Astrocyte of the cerebellum (primary cell): ENCODE measurements around the gene KRT82.

Source experiments
- DNase-seq: peaks from one replicate; pipeline ENCODE4 v3.0.0-alpha.2; 2011; ENCODE audit warnings: low read depth
- H3K4me3 ChIP-seq: 2 replicates; pipeline ENCODE4 v1.5.1; 2011; ENCODE audit warnings: mild to moderate bottlenecking, low read depth, low read length, moderate library complexity
- CTCF ChIP-seq: IDR thresholded peaks from 2 replicates; pipeline ENCODE4 v1.5.1; 2012; ENCODE audit warnings: low read length, low read depth, moderate library complexity, mild to moderate bottlenecking; ENCODE audit errors: missing control alignments
- in situ Hi-C: cut with HindIII; loops from 2 replicates; pipeline ENCODE4 v1.10.0; 2017; ENCODE audit warnings: low sequenced_read_pairs

The KRT82 gene

GRCh38 chr12:52369809-52370208 lies 36.3 kb downstream of the KRT82 start:
- in situ Hi-C loops: loop anchor here (25.0 kb wide), 1 partner anchor 617 kb away; no protein-coding TSS in a partner anchor
- no peak for TF ChIP-seq CTCF
- DNase-seq: no peak
- no peak overlapping the region for H3K4me3 ChIP-seq

GRCh38 chr12:52369211-52369610 lies 36.9 kb downstream of the KRT82 start:
- in situ Hi-C loops: loop anchor here (25.0 kb wide), 1 partner anchor 618 kb away; no protein-coding TSS in a partner anchor
- no peak for TF ChIP-seq CTCF
- no peak for DNase-seq
- no peak overlapping the region for H3K4me3 ChIP-seq

GRCh38 chr12:52368508-52368907 lies 37.6 kb downstream of the KRT82 start:
- TF ChIP-seq CTCF: no peak
- in situ Hi-C loops: loop anchor here (25.0 kb wide), 1 partner anchor 619 kb away; no protein-coding TSS in a partner anchor
- no peak for DNase-seq
- H3K4me3 ChIP-seq: no peak overlapping the region

- DNase-seq: no peak
- H3K4me3 ChIP-seq: no peak overlapping the region
- in situ Hi-C loops: loop anchor here (25.0 kb wide), 1 partner anchor 619 kb away; no protein-coding TSS in a partner anchor
- no peak for TF ChIP-seq CTCF
Observed at GRCh38 chr12:52367876-52368275, 38.3 kb downstream of the KRT82 start.

- no peak for DNase-seq
- TF ChIP-seq CTCF: no peak
- in situ Hi-C loops: loop anchor here (25.0 kb wide), 1 partner anchor 620 kb away; no protein-coding TSS in a partner anchor
- H3K4me3 ChIP-seq: no peak within 1 kb of the TSS
Observed at GRCh38 chr12:52366738-52367485, 39.2 kb downstream of the KRT82 start, which contains the start of gene KRT85. TSS of gene KRT85 (minus strand) at chr12:52367481. CDS start at chr12:52367405, 76 bp downstream.

- TF ChIP-seq CTCF: no peak
- DNase-seq: no peak
- no peak overlapping the region for H3K4me3 ChIP-seq
- in situ Hi-C loops: loop anchor here (25.0 kb wide), 1 partner anchor 622 kb away; no protein-coding TSS in a partner anchor
Observed at GRCh38 chr12:52364901-52365489, 41.1 kb downstream of the KRT82 start.
